Ammon's horn (tissue), 1 donor: ENCODE data around the gene SERBP1.
"Not testable (repeated sequence)": the region's sequence is repeated elsewhere in the genome, so short reads cannot be mapped to it uniquely, and the experiment has no call there.

ENCODE experiments used
- DNase-seq: peaks from one replicate; pipeline ENCODE4 v3.0.0-alpha.2; 2016; ENCODE audit warnings: low spot score

Gene SERBP1

DNA sequence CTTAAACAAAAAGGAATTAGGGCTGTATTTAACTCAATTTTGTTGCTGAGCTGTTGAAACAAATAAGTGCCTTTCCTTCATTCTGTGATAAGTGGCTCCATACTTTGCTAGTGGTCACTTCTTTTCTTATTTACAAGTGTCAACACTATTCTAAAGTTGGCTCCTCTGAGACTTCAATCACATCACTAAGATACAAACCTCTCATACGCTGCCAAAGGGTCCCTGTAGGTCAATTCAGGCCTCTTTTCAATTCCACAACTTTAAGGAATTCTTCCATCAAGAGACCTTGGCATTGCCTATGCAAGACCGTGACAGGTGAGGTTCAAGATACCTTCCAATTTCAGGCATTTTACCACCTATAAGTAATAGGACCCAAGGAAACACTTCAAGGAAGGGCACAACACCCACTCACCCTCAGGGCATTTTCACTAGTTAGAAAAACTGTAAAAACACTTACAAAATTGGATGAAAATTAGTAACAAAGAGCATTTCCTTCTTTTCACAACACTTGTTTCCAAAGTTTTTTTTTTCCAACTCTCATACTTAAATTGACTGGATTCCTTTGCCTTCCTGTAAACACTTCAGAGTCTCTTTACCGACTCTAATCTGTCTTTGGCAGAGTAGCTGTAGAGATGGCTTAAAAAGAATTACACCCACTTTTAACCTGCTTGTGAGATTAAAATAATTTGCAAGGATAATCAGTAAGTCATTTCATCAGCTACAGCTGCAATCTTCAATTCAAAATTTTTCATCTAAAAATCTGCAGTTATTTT lies 24.5 kb downstream of the SERBP1 start:
- no peak for DNase-seq

DNA sequence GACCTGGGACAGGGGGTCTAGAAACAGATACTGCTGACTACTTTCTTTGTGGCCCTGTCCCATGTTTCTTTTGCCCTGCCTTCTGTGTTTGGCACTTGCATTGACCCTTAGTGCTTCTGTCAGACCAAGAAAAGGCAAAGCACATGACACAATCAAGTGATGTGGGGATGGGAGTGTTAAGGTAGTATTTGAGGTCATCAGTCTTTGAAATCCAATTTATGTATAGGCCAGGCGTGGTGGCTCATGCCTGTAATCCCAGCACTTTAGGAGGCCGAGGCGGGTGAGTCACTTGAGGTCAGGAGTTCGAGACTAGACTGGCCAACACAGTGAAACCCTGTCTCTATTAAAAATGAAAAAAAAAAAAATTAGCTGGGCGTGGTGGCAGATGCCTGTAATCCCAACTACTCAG lies 26.0 kb downstream of the SERBP1 start:
- no peak for DNase-seq

DNA sequence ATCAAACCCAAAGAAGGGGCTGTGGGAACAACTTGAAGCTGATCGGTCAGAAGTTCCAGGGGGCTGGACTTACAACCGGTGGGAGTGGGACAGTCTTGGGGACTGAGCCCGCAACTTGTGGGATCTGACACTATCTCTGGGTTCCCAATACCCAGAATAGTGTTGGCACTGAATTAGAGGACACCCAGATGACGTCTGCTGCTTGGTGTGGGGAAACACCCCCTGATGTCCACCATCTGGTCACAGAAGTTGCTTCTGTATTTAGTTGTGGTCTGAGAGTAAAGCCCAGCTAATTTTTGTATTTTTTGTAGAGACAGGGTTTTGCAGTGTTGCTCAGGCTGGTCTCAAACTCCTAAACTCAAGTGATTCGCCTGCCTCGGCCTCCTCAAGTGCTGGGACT lies 28.8 kb downstream of the SERBP1 start:
- DNase-seq: no peak

DNA sequence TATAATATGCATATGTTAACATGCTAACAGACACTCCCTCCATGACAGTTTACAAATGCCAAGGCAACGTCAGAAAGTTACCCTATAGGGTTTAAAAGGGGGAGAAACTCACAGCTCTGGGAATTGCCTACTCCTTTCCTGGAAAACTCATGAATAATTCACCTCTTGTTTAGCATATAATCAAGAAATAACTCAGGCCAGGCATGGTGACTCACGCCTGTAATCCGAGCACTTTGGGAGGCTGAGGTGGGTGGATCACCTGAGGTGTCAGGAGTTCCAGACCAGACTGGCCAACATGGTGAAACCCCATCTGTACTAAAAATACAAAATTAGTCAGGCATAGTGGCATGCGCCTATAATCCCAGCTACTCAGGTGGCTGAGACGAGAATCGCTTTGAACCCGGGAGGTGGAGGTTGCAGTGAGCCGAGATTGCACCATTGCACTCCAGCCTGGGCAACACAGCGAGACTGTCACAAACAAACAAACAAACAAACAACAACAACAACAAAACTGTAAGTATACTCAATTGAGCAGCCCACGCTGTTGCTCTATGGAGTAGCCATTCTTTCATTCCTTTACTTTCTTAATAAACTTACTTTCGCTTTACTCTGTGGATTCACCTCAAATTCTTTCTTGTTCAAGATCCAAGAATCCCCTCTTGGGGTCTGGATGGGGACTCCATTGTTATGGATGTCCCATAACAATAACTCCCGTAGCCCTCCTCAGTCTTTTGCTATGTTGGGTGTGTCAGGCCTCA lies 30.0 kb downstream of the SERBP1 start:
- not testable (repeated sequence) for DNase-seq

DNA sequence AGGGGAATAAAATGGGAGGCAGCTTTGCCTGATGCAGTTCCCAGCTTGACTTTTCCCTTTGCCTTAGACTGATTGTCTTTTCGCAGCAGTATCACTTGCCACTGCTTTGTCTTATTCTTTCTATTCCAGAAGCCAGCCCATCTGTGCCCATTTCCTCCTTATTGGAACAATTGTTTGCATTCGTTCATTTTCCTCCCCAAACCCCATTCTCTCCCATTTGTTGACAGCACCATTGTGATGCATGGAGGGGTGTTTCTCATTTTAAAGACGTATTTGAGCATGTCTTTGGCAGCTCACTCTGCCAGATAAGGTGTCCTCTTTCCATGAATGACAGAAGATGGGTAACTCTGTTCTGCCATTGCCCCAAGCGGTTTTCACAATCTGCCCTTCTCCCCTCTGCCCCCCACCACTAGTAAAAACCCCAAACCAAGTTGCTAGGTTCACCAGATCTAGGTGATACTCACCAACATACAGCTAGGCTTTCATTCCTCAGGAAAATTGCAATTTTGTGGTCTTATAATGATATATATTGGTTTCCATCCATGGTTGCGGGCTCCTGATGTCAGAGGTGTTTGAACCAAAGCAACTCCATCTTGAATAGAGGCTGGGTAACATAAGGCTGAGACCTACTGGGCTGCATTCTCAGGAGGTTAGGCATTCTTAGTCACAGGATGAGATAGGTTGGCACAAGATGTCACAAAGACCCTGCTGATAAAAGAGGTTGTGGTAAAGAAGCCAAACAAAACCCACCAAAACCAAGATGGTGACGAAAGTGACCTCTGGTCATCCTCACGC lies 30.8 kb downstream of the SERBP1 start:
- DNase-seq: no peak

DNA sequence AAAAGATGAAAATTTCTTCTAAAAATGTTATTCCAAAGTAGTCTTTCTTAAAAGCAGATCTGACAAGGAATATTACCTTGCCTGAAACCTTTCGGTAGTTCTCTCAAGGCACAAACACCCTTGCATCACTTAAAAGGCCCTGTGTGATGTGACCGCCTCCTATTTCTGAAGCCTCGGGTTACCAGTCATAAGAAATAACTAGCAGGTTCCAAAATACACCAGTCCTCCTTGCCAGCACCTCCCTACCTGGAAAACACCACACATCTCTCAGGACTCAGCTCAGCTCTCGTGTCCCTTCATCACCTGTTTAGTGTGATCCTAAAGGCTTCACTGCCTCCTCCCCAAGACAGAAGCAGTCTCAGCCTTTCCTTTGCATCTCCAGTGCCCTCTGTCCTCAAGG lies 35.7 kb downstream of the SERBP1 start:
- no peak for DNase-seq

- no peak for DNase-seq
These were observed 36.5 kb downstream of the SERBP1 start for GRCh38 chr1:67393737-67394136.

DNA sequence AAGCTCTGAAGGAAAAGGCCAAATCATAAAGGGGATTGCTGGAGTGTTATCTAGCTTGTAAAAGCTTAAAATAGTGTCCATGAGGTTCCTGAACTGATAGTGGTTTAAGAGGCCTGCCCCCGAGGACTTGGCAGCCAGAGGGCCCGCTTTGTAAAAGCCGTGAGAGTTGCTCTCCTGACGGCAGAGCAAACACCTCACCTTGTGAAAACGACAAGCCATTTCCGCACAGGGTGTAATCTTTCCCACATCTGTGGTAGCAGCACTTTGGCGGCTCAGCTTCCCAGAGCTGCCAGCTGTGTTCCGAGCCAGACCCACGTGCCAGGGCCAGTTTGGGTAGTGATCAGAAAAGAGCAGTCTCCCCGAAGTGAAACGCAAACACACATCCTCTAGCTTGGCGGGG lies 37.0 kb downstream of the SERBP1 start:
- DNase-seq: no peak

DNA sequence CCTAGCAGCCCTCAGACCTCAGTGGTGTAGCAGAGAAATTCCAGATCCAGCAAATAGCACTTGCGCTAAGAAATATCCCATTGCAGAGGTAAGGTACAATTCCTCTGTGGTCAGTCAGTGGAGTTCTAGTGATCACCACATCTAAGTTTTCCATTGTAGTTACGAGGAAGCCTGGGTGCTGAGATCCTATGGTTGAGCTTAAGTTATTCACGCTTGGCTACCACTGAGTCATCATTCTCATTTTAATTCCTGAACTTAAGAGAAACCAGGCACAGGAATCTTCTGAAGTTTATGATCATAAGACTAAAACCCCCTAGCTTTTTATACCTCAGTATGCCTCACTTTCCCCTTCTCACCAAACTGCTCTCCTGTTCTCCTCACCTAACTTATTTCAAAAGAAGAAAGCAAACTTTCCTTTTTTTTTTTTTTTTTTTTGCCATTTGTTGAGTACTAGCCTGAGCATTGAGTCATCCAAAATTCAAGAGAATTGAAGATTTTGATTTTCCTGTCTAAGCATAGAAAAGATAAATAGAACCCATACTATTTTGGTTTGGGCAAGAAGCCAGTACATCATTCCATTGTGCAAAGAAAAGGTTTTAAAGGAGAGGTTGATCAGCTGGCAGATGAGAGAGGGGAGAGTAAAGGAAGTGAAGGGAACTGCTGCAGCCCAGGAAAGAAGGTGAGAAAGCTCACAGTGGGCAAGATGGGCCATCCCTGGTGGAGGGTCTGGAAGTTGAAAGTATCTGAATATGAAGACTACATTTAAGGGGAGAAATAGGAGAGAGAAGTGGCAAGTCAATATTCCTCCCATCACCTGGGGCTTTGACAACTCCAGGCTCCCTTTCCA lies 39.9 kb downstream of the SERBP1 start:
- DNase-seq: no peak

DNA sequence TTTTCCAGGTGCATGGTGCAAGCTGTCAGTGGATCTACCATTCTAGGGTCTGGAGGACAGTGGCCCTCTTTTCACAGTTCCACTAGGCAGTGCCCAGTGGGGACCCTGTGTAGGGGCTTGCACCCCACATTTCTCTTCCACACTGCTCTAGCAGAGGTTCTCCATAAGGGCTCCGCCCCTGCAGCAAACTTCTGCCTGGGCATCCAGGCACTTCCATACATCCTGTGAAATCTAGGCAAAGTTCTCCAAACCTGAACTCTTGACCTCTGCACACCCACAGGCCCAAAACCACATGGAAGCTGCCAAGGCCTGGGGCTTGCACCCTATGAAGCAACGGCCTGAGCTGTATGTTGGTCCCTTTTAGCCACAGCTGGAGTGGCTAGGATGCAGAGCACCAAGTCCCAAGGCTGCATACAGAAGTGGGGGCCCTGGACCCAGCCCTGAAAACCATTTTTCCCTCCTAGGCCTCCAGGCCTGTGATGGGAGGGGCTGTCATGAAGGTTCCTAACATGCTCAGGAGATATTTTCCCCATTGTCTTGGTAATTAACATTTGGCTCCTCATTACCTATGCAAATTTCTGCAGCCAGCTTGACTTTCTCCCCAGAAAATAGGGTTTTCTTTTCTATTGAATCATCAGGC lies 46.1 kb downstream of the SERBP1 start:
- no peak for DNase-seq

GRCh38 chr1:67382292-67382691 lies 47.9 kb downstream of the SERBP1 start:
- DNase-seq: no peak

DNA sequence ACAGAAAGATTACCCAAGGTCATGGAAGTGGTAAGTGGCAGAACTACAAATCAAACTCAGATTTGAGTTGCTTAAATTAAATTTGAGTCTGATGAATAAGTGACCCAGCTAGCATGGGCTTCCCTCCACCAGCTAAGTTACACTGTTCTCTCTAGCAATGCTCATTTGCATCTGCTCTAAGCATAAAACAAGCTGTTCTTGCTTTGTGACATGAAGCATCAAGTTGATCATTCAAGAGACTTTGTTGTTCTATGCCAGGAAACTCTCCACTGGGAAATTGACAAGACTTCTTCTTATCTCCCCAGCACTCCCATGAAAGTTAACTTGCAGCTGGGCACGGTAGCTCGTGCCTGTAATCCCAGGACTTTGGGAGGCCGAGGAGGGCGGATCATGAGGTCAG lies 49.0 kb downstream of the SERBP1 start:
- no peak for DNase-seq

GRCh38 chr1:67377253-67377652 lies 52.9 kb downstream of the SERBP1 start:
- no peak for DNase-seq

- DNase-seq: no peak
These were observed 53.8 kb downstream of the SERBP1 start for GRCh38 chr1:67376381-67376780.

GRCh38 chr1:67372898-67373297 lies 57.3 kb downstream of the SERBP1 start:
- no peak for DNase-seq

GRCh38 chr1:67372136-67372535 lies 58.1 kb downstream of the SERBP1 start:
- no peak for DNase-seq

DNA sequence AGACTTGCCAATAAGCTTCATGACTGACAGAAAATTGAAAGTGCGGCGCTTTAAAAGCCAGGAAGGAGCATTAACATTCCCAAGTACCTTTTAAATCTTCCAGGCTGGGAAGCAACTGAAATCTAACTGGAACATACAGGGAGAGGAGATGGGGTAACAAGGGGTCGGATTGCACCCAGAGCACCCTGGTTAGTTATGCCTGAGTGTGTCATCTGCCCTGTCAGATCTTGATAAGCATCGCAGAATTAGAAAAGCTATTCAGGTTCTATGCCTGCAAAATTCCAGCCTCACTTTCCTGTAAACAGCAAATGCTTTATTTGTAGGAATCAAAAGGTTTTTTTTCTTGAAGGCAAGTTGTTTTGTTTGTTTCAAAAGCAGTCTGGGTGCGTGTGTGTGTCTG lies 58.5 kb downstream of the SERBP1 start:
- DNase-seq: no peak

DNA sequence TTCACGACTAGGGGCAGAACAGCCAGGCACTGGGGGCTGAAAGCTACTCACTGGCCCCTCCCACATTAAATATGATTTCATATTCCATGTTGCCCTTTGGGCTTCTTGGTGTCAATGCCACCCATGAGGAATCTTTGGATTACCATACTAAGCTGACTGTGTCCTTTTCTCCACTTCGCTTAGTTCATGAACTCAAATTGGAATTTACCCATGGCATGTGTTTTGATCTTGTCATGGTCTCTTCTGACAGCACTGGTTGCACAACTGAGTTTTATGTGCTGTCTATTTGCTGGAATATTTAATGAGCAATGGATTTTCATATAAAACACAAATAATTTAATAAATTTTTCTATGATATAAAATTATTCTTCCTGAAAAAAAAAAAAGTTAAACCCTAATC lies 59.2 kb downstream of the SERBP1 start:
- no peak for DNase-seq

DNA sequence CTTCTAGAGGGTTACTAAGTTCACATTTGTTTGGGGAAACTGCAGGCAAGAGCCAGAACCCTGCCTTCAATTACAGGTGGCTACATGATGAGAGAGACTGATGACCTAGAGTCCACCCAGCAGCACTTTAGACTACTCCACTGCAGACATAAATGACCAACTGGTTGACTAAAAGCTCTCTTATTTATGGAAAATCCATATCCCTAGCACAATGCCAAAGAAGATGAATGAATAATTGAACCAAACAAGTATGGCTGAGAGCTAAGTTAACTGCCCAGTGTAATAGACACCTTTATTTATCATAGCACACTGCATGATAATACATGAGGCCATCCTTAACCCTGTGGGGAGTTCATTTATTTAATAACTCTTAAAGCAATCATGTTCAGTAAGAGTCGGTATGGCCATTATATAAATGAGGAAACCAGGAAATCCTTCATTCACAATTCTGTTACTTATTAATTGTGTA lies 62.1 kb downstream of the SERBP1 start:
- no peak for DNase-seq

GRCh38 chr1:67367370-67368045 lies 62.7 kb downstream of the SERBP1 start:
- DNase-seq: no peak

- DNase-seq: no peak
These were observed 68.6 kb downstream of the SERBP1 start for GRCh38 chr1:67361641-67362040.
